CD4-positive, alpha-beta T cell (primary cell): ENCODE results near the gene TRIM16. TPM values are rescaled to one million over a fixed set of nuclear protein-coding genes. Genes with fewer than 3 reads are reported as not detected.
"Not testable (repeated sequence)": the region's sequence is repeated elsewhere in the genome, so short reads cannot be mapped to it uniquely, and the experiment has no call there.

Source experiments
- ATAC-seq: fragments of 200-7000 bp; cut with Tn5 transposase; one replicate; pipeline ENCODE4 v1.10.0; 2022; ENCODE audit warnings: mild to moderate bottlenecking; ENCODE audit not compliant: poor library complexity
- CTCF ChIA-PET: fragments of 350-600 bp; sonication (Branson Sonifier 250); formaldehyde crosslinking; loops from one replicate; lab custom pipeline; 2021; ENCODE audit warnings: antibody characterized with exemption, inconsistent platforms; lab: Charles Lee
- POLR2A ChIA-PET: fragments of 350-600 bp; sonication (Branson Sonifier 250); formaldehyde crosslinking; loops from one replicate; lab custom pipeline; 2021; ENCODE audit warnings: antibody characterized with exemption, inconsistent platforms; lab: Charles Lee
- DNase-seq, 14 experiments: peaks; one replicate each; pipeline ENCODE4 v3.0.0-alpha.2; 2013 to 2020; ENCODE audit warnings: mixed read lengths in 2 of 14
- H3K27ac ChIP-seq, 2 donors: one replicate each; pipeline versions ENCODE4 v1.5.1 to v1.7.0; 2013; ENCODE audit warnings: low read length in 2 of 2, low read depth in 1 of 2, mild to moderate bottlenecking in 1 of 2
- H3K27me3 ChIP-seq, 2 experiments: 1 replicate in 1 of 2; 2 replicates in 1 of 2; pipeline versions ENCODE4 v1.6.1 to v1.7.0; 2013; ENCODE audit warnings: low read length in 2 of 2, control low read depth in 1 of 2, mild to moderate bottlenecking in 1 of 2, moderate library complexity in 1 of 2; ENCODE audit not compliant: insufficient read depth in 2 of 2, control insufficient read depth in 1 of 2
- H3K36me3 ChIP-seq: one replicate; pipeline ENCODE4 v1.6.1; 2013; ENCODE audit warnings: low read length, control low read depth; ENCODE audit not compliant: insufficient read depth
- H3K4me1 ChIP-seq: one replicate; pipeline ENCODE4 v1.6.1; 2013; ENCODE audit warnings: low read length, control low read depth; ENCODE audit not compliant: insufficient read depth
- H3K4me3 ChIP-seq: one replicate; pipeline ENCODE4 v1.5.1; 2013; ENCODE audit warnings: mild to moderate bottlenecking, low read length, moderate library complexity
- H3K9me3 ChIP-seq, 2 experiments: 1 replicate in 1 of 2; 2 replicates in 1 of 2; pipeline versions ENCODE4 v1.6.1 to v1.7.0; 2013; ENCODE audit warnings: low read length in 2 of 2, mild to moderate bottlenecking in 2 of 2, control low read depth in 1 of 2, moderate library complexity in 1 of 2; ENCODE audit not compliant: control insufficient read depth in 1 of 2, insufficient read depth in 1 of 2
- H3K27ac Mint-ChIP-seq: one replicate; pipeline ENCODE4 v1.8.0; 2020; ENCODE audit warnings: mixed read lengths
- H3K27me3 Mint-ChIP-seq: one replicate; pipeline ENCODE4 v1.8.0; 2021; ENCODE audit warnings: mixed read lengths
- H3K36me3 Mint-ChIP-seq: one replicate; pipeline ENCODE4 v1.8.0; 2021; ENCODE audit warnings: low read depth, mixed read lengths
- H3K4me1 Mint-ChIP-seq: one replicate; pipeline ENCODE4 v1.8.0; 2021; ENCODE audit warnings: low read depth, mixed read lengths
- H3K4me3 Mint-ChIP-seq: one replicate; pipeline ENCODE4 v1.8.0; 2020; ENCODE audit warnings: mild to moderate bottlenecking, mixed read lengths
- H3K9me3 Mint-ChIP-seq: one replicate; pipeline ENCODE4 v1.8.0; 2020; ENCODE audit warnings: mixed read lengths
- intact Hi-C, 2 experiments: fragments of 100-400 bp; cut with DNase I in 1 of 2; cut with micrococcal nuclease in 1 of 2; formaldehyde crosslinking; loops; one replicate each; pipeline versions ENCODE4 v1.15.1 to v1.9.0; 2023 to 2025; cut with DNase I, micrococcal nuclease
- total RNA-seq, 174 experiments: library from RNA in 2 of 174; stranded (reverse) in 2 of 174; gene quantifications; one replicate each; pipeline ENCODE4 v1.2.3 and lab custom pipeline; 2021 to 2026

The TRIM16 gene
- total RNA-seq, 2 experiments from 2014 or later: 5.6 to 5.7 TPM

- H3K27ac Mint-ChIP-seq, ATAC-seq, CTCF ChIA-PET, POLR2A ChIA-PET, H3K4me3 Mint-ChIP-seq, H3K27me3 ChIP-seq, H3K27me3 Mint-ChIP-seq, H3K4me3 ChIP-seq, H3K4me1 Mint-ChIP-seq, H3K4me1 ChIP-seq, H3K27ac ChIP-seq, intact Hi-C loops, H3K9me3 Mint-ChIP-seq, DNase-seq: not testable (repeated sequence)
- H3K9me3 ChIP-seq: peaks cover 20 to 26% of the 10 kb centered on the region in 2 experiments
- peaks cover 23% of the 10 kb centered on the region for H3K36me3 ChIP-seq
- peaks cover 75% of the 10 kb centered on the region for H3K36me3 Mint-ChIP-seq
These were observed 20.7 kb upstream of the TRIM16 start for GRCh38 chr17:15704813-15705212.

- H3K9me3 Mint-ChIP-seq, H3K27ac Mint-ChIP-seq, POLR2A ChIA-PET, H3K27me3 Mint-ChIP-seq, DNase-seq, intact Hi-C loops, H3K27ac ChIP-seq, ATAC-seq, H3K27me3 ChIP-seq, H3K4me1 ChIP-seq, H3K4me3 ChIP-seq, H3K4me3 Mint-ChIP-seq, CTCF ChIA-PET: not testable (repeated sequence)
- peaks cover 74% of the 10 kb centered on the region for H3K36me3 Mint-ChIP-seq
- peaks cover 23% of the 10 kb centered on the region for H3K36me3 ChIP-seq
- H3K9me3 ChIP-seq: peaks cover 20 to 26% of the 10 kb centered on the region in 2 experiments
- peaks cover 15% of the 10 kb centered on the region for H3K4me1 Mint-ChIP-seq
These were observed 20.1 kb upstream of the TRIM16 start for GRCh38 chr17:15704239-15704638.

- H3K27me3 Mint-ChIP-seq, CTCF ChIA-PET, H3K9me3 Mint-ChIP-seq, H3K4me1 ChIP-seq, intact Hi-C loops, POLR2A ChIA-PET, H3K36me3 ChIP-seq, H3K27me3 ChIP-seq, H3K9me3 ChIP-seq: not testable (repeated sequence)
- Histone ChIP-seq H3K4me3 (peak overlapping the region; percentile 60), H3K27ac (peak overlapping the region; percentile 53 to 74)
- DNase-seq: peak in 1 of 14 experiments; percentile 26
- H3K27ac Mint-ChIP-seq: peak overlapping the region; percentile 92
- peaks cover 23% of the 10 kb centered on the region for H3K4me1 Mint-ChIP-seq
- H3K36me3 Mint-ChIP-seq: peaks cover 32% of the 10 kb centered on the region
- ATAC-seq: peak; percentile 7
- peak overlapping the region; percentile 94 for H3K4me3 Mint-ChIP-seq
These were observed 15.8 kb upstream of the TRIM16 start for GRCh38 chr17:15699937-15700336.

- H3K4me3 ChIP-seq: peak within 1 kb of the TSS; percentile 60
- peak; percentile 71 to 99 (median 91) for DNase-seq
- POLR2A ChIA-PET: interaction anchor here (1.1 kb wide), 1 partner anchor 14 kb away, joined by 4 read pairs; no protein-coding TSS in a partner anchor
- CTCF ChIA-PET, H3K36me3 ChIP-seq, H3K27me3 ChIP-seq, H3K27me3 Mint-ChIP-seq, H3K4me1 ChIP-seq, H3K9me3 Mint-ChIP-seq, H3K9me3 ChIP-seq, intact Hi-C loops: not testable (repeated sequence)
- Mint-ChIP-seq H3K27ac (peak within 1 kb of the TSS; percentile 92), H3K4me3 (peak within 1 kb of the TSS; percentile 94), H3K4me1 (peaks cover 23% of the 10 kb centered on the region), H3K36me3 (peaks cover 28% of the 10 kb centered on the region)
- peak; percentile 94 for ATAC-seq
- H3K27ac ChIP-seq: peak within 1 kb of the TSS; percentile 53 to 74
These were observed 15.4 kb upstream of the TRIM16 start, which contains the start of gene ZNF286A for GRCh38 chr17:15699413-15699924. Gene ZNF286A (plus strand): TSS chr17:15699752. CDS start chr17:15700330, 578 bp downstream.

- H3K4me1 ChIP-seq, H3K9me3 ChIP-seq, ATAC-seq, H3K36me3 ChIP-seq, H3K27me3 ChIP-seq, H3K9me3 Mint-ChIP-seq, intact Hi-C loops, H3K27me3 Mint-ChIP-seq, CTCF ChIA-PET, DNase-seq: not testable (repeated sequence)
- Mint-ChIP-seq H3K36me3 (peaks cover 27% of the 10 kb centered on the region), H3K27ac (peak overlapping the region; percentile 92), H3K4me3 (peak overlapping the region; percentile 94), H3K4me1 (peaks cover 23% of the 10 kb centered on the region)
- POLR2A ChIA-PET: interaction anchor here (1.1 kb wide), 1 partner anchor 14 kb away, joined by 4 read pairs; no protein-coding TSS in a partner anchor
- H3K27ac ChIP-seq: peak overlapping the region; percentile 38 to 53
- H3K4me3 ChIP-seq: peak overlapping the region; percentile 60
These were observed 14.9 kb upstream of the TRIM16 start for GRCh38 chr17:15698967-15699366.

- POLR2A ChIA-PET, H3K27me3 Mint-ChIP-seq, H3K36me3 ChIP-seq, DNase-seq, H3K9me3 ChIP-seq, H3K9me3 Mint-ChIP-seq, H3K27me3 ChIP-seq, H3K4me1 ChIP-seq, H3K36me3 Mint-ChIP-seq, ATAC-seq, H3K27ac ChIP-seq, H3K4me3 ChIP-seq, CTCF ChIA-PET, H3K27ac Mint-ChIP-seq, H3K4me3 Mint-ChIP-seq: not testable (repeated sequence)
- intact Hi-C loops: loop anchor here in 1 of 2 experiments (10.0 kb wide), 1 partner anchor 123 kb away; the partner anchor contains the start of gene TVP23C
- peaks cover 19% of the 10 kb centered on the region for H3K4me1 Mint-ChIP-seq
These were observed 3.4 kb upstream of the TRIM16 start for GRCh38 chr17:15687494-15687893.

- POLR2A ChIA-PET, H3K27ac ChIP-seq, H3K27me3 ChIP-seq, H3K27me3 Mint-ChIP-seq, H3K36me3 Mint-ChIP-seq, H3K4me1 ChIP-seq, H3K9me3 Mint-ChIP-seq, CTCF ChIA-PET, H3K9me3 ChIP-seq, H3K36me3 ChIP-seq: not testable (repeated sequence)
- intact Hi-C loops: loop anchor here in 1 of 2 experiments (10.0 kb wide), 1 partner anchor 118 kb away; the partner anchor contains the start of gene TVP23C
- Mint-ChIP-seq H3K4me1 (peaks cover 19% of the 10 kb centered on the region), H3K4me3 (peak overlapping the region; percentile 90), H3K27ac (peak overlapping the region; percentile 92)
- DNase-seq: peak in 3 of 14 experiments; percentile 11 to 30 (median 11)
- ATAC-seq: peak; percentile 28
- H3K4me3 ChIP-seq: peak overlapping the region; percentile 69
These were observed 976 bp downstream of the TRIM16 start for GRCh38 chr17:15683135-15683534.
